GM21723 (cell line): ENCODE data around the gene UBR1.
"Not testable (repeated sequence)": the region's sequence is repeated elsewhere in the genome, so short reads cannot be mapped to it uniquely, and the experiment has no call there.

ENCODE experiments used
- ATAC-seq: cut with Tn5 transposase; IDR thresholded peaks from one replicate; pipeline ENCODE4 v1.9.1; 2021; ENCODE audit warnings: mild to moderate bottlenecking, moderate library complexity; ENCODE audit not compliant: unreplicated experiment

Gene UBR1

DNA sequence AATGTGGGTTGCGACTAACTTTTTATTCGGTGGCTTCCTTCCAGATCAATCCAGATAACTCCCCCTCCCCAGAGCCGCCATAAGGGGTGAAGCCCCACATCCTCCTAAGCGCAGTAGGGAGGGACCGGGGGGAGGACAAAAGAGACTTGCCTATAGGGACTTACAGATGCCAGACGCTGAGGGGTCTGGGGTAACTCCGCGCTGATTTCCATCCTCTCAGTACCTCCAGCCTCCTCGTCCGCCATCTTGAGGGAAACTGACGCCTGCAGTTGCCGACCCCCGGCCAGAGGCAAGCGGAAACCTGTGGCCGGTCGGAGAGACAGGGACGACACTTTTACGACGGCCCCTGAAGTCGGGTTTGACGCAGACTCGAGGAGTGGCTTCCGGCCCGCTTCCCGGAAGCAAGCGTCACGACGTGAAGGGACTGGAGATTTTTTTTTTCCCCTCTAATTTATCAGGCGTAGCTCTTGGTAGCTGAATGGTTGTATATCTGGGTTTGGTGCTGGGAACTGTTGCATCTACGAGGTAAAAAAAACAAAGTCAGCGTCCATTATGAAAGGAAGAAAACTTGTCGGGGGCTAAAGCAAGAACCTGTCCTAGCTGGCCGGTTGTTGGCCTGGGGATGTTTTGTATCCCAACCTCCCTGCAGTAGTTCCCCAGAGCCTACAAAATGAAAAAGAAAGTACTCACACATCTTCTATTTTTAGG is at the start of gene UBR1:
Gene UBR1, minus strand, starts transcription at position 261 of the 708 bp plus-strand sequence. Its CDS starts 16 bp downstream, at position 245.
- ATAC-seq: peak; percentile 85

DNA sequence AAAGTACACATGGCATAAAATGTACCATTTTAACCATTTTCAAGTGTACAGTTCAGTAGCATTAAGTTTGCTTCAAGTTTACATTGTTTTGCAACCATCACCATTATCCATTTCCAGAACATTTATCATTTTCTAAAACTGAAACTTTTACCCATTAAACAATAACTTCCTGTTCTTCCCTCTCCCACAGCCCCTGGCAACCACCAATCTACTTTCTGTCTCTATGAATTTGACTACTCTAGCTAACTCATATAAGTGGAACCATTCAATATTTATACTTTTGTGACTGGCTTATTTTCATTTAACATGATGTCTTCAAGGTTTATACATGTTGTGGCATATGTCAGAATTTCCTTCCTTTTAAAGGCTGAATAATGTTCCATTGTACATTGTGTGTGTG is 47.4 kb upstream of the UBR1 start:
- no peak for ATAC-seq

- no peak for ATAC-seq
Measured at GRCh38 chr15:43151688-43152087, 45.9 kb upstream of the UBR1 start.

- no peak for ATAC-seq
Measured at GRCh38 chr15:43150191-43150929, 44.5 kb upstream of the UBR1 start.

DNA sequence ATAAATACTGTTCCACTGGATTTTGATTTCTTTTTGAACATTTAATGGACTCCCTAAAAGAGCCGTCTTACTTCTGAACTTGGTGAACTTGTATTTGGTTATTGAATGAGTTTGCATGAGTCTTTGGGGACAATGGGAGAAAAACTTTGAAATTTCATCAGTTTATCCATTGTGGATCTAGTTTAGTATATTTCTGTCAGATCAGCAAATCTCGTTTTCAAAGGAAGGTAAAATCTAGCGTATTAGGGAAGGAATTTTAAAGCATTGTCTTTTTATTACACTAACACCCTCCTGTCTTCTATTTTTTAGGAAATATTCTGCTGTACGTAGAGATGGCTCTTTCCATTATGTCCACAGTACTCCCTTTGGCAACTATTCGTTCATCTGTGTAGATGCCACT is 40.3 kb upstream of the UBR1 start:
- no peak for ATAC-seq

- no peak for ATAC-seq
Measured at GRCh38 chr15:43144512-43144911, 38.7 kb upstream of the UBR1 start.

- no peak for ATAC-seq
Measured at GRCh38 chr15:43143203-43143941, 37.5 kb upstream of the UBR1 start.

DNA sequence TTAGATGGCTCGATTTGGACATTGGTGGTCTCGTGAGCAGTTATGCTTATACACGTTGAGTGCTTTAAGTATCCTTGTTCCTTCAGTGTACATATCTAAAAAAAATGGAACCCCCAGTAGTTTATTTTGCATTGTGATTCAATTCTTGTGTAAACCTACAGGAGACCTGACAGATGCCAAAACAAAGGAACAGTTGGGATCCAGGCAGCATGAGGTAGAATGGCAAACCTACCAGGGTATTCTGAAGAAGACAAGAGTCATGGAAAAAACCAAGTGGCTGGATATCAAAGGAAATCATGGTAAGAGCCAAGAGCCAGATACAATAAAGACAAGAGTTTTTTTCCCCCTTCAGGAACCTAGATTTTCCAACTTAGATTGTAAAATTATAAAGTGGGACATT is 29.5 kb upstream of the UBR1 start:
- ATAC-seq: no peak

DNA sequence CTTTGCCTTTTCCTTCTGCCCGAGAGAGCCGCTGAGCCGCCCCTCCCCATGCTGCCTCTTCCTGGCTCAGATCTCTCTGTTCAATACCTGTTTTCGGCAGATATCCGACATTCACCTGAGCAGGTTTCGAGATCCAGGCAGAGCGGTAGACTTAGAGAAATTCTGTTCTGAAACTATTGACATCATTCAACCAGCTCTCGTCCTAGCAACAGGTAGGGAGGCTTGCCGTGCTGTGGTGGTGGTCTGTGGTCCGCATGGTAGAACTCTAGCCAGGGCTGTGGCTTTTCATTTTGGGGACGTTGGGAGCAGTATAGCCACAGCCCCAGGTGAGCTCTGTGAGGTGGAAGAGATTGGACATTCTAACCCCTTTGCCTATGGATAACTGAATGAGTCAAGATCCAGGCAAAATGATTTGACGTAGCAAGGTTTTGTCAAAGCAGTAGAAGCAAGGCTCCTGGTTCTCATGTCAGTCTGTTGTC is 28.4 kb upstream of the UBR1 start:
- peak; percentile 21 for ATAC-seq

DNA sequence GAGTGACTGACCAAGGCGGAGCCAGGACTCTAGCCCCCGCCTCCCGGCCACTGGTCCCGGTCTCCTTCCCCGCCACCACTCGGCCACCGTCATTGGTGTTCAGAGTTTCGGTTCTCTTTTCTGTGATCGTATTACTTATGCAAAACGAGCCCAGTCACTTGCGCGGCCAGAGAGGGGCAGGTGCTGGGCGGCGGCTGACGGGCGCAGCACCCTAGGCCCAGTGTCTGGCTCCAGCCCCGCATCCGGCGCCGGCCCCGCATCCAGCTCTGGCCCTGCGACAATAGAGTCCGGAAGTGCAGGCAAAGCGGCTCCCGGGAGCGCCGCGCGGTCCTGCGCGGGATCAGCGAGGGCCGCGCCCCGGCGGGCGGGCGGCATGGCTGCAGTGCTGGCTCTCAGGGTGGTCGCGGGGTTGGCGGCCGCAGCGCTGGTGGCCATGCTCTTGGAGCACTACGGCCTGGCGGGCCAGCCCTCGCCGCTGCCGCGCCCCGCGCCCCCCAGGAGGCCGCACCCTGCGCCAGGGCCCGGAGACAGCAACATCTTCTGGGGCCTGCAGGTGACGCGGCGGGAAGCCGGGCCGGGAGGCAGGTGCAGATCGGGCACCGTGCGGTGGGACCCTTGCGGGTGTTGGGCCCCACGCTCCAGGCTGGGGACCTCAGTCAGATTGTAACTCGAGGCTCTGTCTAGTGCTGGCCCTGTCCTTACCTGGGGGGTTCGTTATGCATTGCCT is 27.8 kb upstream of the UBR1 start, which contains the start of gene TMEM62:
Gene TMEM62, plus strand, starts transcription at position 157 of the 727 bp plus-strand sequence. Its CDS starts 217 bp downstream, at position 374.
- peak; percentile 87 for ATAC-seq

DNA sequence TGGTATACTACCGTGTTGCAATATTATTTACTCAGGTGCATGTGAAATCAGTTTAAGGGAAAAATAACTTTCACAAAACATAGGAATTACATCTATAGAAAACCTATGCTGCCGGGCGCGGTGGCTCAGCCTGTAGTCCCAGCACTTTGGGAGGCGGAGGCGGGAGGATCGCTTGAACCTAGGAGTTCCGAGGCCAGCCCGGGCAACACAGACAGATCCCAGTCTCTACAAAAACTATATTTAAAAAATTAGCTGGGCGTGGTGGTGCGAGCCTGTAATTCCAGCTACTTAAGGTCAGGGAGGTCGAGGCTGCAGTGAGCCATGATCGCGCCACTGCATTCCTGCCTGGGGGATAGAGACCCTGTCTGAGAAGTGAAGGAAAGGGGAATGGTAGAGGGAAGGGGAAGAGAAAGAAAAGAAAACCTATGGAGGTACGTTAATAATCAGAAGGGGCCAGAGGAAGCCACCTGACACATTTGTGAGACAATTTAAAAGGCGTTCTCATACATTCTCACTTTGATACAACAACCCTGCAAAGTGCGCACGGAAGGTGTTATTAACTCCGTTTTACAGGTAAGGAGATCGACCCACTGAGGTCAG is 27.1 kb upstream of the UBR1 start:
- ATAC-seq: no peak

DNA sequence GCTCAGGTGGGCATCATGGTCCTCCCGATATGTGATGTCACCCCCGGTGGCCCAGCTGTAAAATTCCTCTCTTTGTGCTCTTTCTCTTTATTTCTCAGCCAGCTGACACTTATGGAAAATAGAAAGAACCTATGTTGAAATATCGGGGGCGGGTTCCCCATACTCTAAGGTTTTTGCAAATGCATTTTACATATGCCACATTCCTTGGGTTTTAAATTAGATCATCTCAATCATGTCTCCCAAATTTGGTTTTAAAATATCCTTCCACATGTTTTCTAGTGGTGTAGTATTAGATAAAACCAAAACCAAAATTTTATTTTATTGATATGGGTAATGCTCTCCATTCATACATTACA is 23.1 kb upstream of the UBR1 start:
- no peak for ATAC-seq

GRCh38 chr15:43128174-43128979 is 22.5 kb upstream of the UBR1 start:
- not testable (repeated sequence) for ATAC-seq

- ATAC-seq: no peak
Measured at GRCh38 chr15:43127752-43128151, 21.9 kb upstream of the UBR1 start.

DNA sequence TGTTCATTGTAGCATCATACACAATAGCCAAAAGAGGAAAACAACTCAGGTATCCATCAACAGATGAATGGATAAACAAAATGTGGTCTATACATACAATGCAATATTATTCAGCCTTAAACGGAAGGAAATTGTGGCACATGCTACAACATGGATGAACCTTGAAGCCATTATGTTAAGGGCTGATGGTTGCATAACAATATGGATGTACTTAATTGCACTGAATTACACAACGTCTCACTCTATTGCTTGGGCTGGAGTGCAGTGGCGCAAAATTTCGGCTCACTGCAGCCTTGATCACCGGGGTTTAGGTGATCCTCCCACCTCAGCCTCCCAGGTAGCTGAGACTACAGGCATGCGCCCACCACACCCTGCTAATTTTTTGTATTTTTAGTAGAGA is 20.5 kb upstream of the UBR1 start:
- ATAC-seq: no peak

DNA sequence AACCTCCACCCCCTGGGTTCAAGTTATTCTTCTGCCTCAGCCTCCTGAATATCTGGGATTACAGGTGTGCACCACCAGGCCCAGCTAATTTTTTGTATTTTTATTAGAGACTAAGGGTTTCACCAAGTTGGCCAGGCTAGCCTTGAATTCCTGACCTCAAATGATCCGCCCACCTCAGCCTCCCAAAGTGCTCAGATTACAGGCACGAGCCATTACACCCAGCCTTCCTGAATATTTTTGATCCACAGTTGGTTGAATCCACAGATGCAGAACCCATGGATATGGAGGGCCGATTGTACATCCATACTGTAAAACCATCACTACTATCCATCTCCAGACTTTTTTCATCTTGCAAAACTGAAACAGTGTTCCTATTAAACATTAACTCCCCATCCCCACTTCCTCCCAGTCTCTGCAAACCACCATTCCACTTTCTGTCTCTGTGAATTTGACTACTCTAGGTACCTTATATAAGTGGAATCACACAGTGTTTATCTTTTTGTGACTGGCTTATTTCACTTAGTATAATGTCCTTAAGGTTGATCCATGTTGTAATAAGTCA is 19.3 kb upstream of the UBR1 start:
- no peak for ATAC-seq

GRCh38 chr15:43121863-43122262 is 16.0 kb upstream of the UBR1 start:
- ATAC-seq: no peak

DNA sequence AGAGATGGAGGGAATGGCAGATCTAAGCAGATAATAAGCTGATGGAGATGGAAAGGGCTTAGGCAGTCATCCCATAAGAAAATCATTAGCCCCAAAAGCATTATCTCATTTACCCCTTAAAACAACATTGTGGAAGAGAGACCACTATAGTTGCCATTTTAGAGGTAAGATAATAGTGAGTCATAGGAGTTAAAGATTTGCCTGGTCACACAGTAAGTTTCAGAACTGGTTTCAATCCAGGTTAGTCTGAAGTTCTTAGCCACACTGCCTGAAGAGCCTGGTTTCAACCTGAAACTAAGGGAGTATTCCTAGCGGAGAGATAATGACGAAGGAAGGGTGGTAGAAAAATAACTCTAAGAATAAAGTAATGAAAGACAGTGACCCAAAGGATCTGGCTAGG is 13.0 kb upstream of the UBR1 start:
- ATAC-seq: no peak

GRCh38 chr15:43118286-43118685 is 12.4 kb upstream of the UBR1 start:
- ATAC-seq: no peak
